HG03066 (cell line): ENCODE results near the gene MYO1E.
A peak's percentile ranks its signal among the peaks of the same experiment; 100 is the strongest.
"Not testable (repeated sequence)": the region's sequence is repeated elsewhere in the genome, so short reads cannot be mapped to it uniquely, and the experiment has no call there.

Experiments used
- ATAC-seq: cut with Tn5 transposase; IDR thresholded peaks from one replicate; pipeline ENCODE4 v1.9.1; 2021; ENCODE audit warnings: low read depth; ENCODE audit not compliant: unreplicated experiment

The MYO1E gene

DNA sequence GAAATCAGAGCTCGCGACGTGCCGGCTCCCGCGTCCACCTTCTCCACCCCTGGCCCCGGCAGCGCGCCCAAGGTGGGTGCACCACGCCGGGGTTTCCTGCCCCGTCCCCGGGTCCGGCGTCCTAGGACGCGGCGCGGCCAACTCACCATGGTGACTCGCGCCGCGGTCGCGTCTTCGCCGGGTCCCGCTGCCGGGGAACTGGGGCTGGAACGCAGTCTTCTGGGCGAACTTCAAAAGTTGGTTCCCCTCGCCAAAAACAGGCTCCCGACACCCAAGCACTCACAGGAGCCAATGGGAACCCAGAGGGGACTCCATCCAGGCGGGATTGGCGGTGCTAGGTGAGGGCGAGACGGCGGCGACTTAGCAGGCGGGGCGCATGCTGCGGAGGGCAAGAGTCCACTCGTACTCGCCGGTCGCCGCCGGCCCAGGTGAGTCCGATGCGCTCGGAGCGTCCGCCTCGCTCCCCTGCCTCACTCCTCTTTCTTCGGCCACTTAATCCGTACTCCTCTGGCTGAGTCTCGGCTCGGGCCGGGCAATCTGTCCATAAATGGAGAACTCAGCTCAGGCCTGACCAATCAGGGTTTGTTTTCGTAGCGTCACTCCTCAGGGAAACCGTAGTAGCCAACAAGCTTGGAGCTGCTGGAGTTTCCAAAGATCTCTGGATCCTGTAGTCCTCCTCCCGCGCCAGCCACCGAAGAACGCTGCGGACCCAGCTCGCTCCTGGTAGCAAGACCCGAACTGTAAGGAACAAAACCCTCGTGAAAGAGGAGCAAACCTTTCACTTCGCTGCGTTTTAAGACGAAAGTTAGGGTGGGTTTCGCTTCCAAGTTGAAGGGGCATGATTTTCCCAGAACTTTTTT, at the start of gene MYO1E:
TSS of gene MYO1E (minus strand) at position 520 of the 860 bp plus-strand sequence. CDS start at position 149, 371 bp downstream.
- ATAC-seq = peak; percentile 59

GRCh38 chr15:59420986-59421618, 48.4 kb upstream of the MYO1E start:
- ATAC-seq = no peak

GRCh38 chr15:59420108-59420507, 47.4 kb upstream of the MYO1E start:
- ATAC-seq = no peak

DNA sequence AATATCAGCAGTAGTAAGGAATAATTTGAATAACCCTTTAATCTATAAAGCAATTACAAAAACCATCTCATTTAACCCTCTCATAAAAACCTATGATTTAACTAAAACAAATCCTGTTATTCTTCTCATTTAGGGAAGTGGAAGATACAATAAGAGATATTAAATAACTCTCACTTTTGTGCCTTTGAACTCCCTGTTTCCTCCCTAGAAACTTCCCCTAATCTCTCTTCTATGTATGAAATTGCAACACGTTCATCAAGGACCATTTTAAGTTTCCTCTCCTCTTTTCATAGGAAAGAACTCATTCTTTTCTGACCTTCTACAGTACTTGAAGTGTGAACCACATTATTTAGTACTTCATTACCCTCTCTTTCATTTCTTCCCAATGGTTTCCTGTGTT, 46.5 kb upstream of the MYO1E start:
- no peak for ATAC-seq

DNA sequence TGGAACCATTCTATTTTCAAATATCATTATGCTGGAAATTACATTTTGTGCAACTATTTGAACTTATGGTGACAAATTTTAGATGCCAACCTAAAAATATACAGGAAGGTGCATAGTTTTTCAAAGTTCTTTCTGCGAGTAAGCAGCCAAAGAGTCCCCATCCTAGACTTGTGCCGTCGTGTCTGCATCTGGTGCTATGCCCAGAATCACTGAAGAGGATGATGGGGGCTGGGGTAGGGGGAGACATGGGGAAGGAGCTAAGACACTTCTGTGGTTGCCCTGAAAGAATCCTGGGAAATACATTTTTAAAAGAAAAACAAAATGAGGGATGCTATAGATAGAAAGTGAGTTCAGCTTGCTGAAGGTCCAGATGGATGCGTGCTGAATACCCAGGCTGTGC, 44.1 kb upstream of the MYO1E start:
- ATAC-seq = no peak

- ATAC-seq = no peak
These were observed 40.9 kb upstream of the MYO1E start for GRCh38 chr15:59413577-59413976.

DNA sequence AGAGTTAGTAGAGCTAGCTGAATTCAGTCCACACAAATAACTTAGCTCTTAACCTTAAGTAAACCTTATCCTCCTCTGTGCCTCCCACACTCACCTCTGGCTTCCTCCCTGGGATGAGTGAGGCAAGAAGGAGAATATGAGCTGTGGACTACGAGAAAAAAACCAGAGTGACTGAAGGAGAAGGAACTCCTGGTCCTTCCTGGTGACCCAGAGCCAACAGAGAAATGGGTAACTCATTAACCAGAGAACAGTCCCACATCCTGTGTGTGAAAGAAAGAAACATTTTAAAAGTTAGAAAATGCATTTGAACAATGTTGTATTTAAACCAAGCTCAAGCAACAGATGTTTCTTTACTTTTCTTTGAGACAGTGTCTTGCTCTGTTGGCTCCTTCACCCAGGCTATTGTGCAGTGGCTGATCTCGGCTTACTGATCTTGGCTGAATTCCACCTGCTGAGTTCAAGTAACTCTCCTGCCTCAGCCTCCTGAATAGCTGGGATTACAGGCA, 37.8 kb upstream of the MYO1E start:
- ATAC-seq = no peak

DNA sequence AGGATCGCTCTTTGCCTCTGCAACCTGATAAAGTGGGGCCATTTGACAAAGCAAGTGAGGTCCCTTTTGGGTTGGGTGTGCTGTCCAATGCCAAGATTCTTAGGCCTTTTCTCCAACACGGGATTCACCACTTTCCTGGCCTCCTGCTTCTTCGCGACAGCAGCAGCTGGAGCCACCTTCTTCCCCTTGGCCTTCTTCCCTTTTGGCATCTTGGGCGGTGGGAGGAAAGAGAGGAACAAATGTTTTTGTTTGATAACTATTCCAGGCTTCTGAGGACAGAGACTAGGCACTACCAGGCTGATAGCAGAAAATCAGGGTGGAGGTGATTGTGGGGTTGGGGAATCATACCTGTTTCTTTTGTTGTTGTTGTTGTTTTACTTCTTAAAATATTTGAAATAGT, 35.3 kb upstream of the MYO1E start:
- no peak for ATAC-seq

DNA sequence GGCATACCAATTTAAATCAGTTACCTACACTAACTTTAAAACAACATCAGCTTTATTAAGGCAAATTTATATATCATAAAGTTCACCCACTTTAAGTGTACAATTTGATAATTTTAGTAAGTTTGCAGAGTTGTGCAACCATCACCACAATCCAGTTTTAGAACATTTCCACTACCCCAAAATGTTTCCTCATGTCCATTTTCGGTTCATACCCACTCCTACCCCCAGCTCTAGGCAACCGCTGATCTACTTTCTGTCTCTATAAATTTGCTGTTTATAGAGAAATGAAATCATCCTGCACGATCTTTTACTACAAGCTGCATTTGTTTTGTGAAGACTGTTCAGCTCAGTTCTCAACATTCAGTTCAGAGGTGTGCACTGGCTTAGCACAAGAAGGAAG, 33.8 kb upstream of the MYO1E start:
- no peak for ATAC-seq

- ATAC-seq = no peak
These were observed 32.4 kb upstream of the MYO1E start for GRCh38 chr15:59405079-59405478.

DNA sequence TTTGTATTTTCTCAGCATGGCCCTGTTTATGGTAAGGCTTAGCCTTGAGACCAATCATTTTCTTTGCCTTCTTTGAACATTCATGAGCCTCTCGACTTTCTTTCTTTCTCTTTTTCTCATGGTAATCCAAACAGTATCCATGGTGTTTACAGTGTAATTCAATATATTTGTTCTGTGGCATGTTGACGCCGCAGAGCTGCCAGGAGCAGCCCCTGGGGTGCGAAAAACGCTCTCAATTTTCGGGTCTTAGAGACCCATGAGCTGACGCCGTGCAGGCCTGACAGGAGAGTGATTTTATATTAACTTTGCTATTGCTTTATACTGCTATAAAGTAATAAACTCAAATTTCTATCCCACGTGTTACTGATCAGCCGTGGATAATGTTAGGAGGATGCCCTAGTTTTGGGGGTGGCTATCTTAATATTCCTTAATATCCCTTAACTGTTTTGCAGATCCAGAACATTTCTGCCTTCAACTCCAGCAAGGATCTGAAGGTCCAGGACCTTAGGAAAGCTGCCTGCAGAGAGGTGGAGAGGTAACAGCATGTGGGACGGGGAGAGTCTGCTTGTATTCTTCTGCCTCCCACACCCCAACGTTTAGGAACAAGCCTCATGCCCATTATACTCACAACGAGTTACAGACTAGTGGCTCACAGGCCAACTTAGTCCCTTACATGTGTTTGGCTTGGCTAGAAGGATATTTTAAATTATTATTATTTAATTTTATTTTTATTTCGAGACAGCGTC, 29.3 kb upstream of the MYO1E start:
- no peak for ATAC-seq

DNA sequence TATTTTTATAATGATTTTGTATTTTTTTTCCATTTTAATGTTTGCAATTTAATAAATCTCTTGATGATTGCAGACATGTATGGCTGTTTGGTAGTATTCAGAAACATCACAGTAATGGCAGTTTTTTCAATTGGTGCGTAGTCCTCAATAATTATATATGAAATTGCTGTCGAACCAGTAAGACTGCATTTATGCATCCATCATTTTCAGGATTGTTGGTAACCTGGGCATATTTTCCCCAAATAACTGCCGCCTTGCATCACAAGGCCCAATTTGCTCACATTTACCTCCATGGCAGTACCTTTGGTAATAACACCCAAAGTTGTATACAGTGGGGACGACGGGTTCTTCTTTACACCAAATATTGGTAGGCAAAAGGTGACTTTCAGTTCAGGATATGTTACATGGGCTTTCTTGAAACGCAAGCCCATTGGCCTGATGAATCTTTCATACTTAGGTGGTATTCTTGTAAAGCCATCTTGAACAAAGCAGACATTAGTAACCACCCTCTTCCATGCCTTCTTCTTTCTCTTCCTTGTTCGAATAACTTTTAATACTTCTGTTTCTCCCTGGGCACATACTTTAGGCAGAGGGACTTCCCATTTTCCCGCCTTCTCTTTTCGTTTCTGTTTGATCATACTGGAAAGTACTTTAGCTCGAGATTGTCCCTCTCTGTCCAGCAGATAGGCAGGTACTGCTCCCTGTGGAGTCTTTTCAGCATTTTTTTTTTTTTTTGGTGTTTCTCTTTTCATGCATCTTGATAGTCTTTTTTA, 28.6 kb upstream of the MYO1E start:
- ATAC-seq = not testable (repeated sequence)

- ATAC-seq = peak; percentile 20
These were observed 27.6 kb upstream of the MYO1E start for GRCh38 chr15:59400103-59400813.

GRCh38 chr15:59399465-59400102, 26.9 kb upstream of the MYO1E start:
- peak; percentile 88 for ATAC-seq

- no peak for ATAC-seq
These were observed 25.5 kb upstream of the MYO1E start for GRCh38 chr15:59398220-59398619.

GRCh38 chr15:59396679-59397078, 24.0 kb upstream of the MYO1E start:
- no peak for ATAC-seq

- no peak for ATAC-seq
These were observed 23.5 kb upstream of the MYO1E start for GRCh38 chr15:59396211-59396610.

- ATAC-seq = no peak
These were observed 21.5 kb upstream of the MYO1E start for GRCh38 chr15:59394166-59394661.

DNA sequence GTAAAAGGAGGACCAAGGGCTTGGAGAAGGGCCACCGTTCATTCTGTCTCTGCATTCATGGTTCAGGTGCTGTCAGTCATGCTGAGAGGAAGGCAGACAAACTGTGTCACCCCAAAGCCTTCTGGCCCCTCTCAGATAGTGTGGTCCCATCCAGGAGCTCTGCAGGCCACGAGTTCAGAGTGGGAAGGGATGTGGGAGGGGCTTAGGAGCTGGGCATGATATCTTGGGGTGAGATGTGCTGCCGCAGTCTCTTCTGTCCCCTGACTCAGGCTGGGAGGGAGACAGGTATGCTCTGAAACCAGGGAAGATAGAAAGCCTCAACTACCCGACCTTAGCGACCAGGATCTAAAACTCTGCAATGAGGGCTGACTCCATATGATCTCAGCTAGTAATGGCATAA, 19.6 kb upstream of the MYO1E start:
- ATAC-seq = no peak
